GM18868 (cell line): ENCODE measurements around the gene NMNAT3.

Experiments
- ATAC-seq: cut with Tn5 transposase; IDR thresholded peaks from one replicate; pipeline ENCODE4 v1.9.1; 2021; ENCODE audit warnings: mild to moderate bottlenecking, moderate library complexity; ENCODE audit not compliant: unreplicated experiment

The NMNAT3 gene

GRCh38 chr3:139523718-139524117, 154.1 kb downstream of the NMNAT3 start:
- no peak for ATAC-seq

GRCh38 chr3:139523166-139523565, 154.6 kb downstream of the NMNAT3 start:
- no peak for ATAC-seq

- no peak for ATAC-seq
These were observed 155.4 kb downstream of the NMNAT3 start for GRCh38 chr3:139522421-139522820.

- ATAC-seq, result no peak
These were observed 156.0 kb downstream of the NMNAT3 start for GRCh38 chr3:139521816-139522215.

DNA sequence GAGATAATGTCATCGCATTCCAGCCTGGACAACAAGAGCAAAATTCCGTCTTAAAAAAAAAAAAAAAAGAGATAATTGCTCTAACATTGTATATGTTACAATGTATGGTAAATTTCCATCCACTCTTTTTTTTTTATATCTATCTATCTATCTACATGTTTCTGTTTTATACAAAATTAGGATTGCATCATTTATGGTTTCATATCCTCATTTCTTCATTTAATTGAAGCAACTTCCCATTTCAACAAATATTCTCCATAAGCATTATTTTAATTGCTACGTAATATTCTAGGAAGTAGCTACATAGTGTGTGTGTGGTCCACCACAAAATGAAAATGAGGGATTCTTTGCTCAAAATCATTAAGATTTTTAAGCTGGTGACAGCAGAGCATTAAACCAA, 156.6 kb downstream of the NMNAT3 start:
- ATAC-seq, result no peak

GRCh38 chr3:139519998-139520737, 157.6 kb downstream of the NMNAT3 start:
- ATAC-seq, result no peak

DNA sequence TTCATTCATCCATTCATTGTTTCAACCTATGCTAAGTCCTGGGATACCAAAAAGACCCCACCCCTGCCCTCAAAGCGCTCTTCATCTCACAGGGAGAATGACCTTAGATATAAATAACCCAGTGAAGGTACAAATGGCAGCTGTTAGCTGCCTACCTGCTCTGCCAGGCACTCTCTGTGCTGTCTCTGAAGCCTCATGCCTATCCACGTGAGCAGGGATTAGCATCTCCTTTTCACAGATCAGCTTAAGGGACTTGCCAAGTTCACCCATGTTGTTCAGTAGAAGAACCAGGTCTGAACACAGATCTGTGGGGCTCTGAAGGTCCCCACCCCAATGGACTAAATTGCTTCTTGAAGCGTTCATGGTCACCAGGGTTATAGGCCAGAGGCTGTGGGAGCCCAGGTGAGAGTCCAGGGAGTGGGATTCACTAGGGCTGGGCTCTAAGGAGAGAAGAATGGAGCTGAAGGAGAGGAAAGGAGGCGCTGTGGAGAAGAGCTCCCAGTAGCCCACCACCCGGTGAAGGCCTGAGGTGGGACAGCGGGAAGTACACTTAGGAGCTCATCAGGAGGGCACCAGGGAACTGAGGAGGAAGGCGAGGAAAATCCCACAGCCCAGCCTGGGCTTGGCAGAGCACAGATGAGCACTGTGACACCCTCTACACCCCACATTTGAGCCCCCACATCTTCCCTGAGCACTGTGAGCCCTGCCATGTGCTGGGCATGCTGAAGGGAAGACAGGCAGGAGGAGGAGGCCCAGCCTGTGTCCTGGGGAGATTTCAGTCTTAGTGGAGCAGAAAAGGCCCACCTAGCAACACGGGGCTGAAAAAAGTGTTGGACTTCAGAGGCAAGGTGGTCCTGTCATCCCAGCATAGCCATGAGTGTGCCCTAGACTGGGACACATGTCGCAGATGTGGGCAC, 158.6 kb downstream of the NMNAT3 start:
- no peak for ATAC-seq

- ATAC-seq, result no peak
These were observed 159.5 kb downstream of the NMNAT3 start for GRCh38 chr3:139518306-139518705.

DNA sequence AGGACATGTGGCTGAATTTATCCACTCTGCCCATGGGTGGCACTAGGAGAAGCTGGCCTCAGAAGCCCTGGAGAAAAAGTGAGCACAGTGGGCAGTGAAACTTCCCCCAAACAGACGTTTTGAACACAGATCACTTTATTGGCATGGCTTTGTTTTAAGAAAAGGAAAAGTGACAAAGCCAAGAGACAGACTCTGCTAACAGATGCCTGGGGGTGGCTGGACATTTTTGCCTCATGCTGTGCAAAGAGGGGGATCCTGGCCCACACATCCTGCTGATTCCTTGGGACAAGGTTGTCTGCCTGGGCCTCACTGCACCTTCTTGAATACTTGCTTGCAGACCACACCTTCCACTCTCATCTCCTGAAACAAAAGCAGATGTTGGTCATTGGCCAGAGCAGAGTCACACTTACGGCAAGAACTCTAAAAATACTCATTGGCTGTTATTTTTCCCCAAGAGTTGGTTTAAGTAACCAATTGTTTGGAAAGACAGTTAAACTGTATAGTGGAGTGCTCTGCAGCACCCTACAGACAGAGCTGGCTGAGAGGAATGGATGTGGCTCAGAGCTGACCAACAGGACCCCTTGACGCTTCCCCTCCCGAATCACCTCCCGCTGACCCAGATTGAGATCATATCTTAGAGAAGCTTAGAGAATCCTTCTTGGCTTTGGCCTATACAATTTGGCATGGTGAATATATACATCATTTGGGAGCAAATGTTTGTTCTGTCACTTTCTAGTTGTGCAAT, 160.3 kb downstream of the NMNAT3 start:
- ATAC-seq, result no peak

DNA sequence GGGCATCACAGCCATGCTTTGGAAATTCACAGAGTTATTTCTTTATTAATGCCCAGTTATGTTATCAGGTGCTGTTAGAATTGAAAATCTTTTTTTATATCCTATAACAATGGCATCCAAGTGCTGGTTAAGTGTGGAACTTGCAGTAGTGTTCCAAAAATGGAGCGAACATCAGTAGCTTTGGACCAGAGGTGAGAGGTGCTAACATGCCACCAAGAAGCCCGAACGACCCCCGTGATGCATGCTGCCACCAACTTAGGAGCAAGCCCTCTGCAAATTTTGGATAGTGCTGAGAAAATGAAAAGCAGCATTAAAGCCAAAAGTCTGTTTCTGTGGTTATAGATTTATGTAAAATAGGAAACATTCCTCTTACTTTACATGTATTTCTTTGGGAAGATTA, 163.0 kb downstream of the NMNAT3 start:
- no peak for ATAC-seq
